ENCODE results near the gene ZSWIM3. TPM values are rescaled to one million over a fixed set of nuclear protein-coding genes. Genes with fewer than 3 reads are reported as not detected.

ZSWIM3 gene
- total and polyA plus RNA-seq, 2 of the 8 experiments (the other 6 are each of a cell fraction or from before 2014, with no cell fraction given): 5.5 to 6.9 TPM

GRCh38 chr20:45823949-45824835, 33.2 kb upstream of the ZSWIM3 start:
- H3K14ac ChIP-seq (ENCODE audit: insufficient read length): no peak overlapping the region
- H4K8ac ChIP-seq (ENCODE audit: extremely low read depth, insufficient read depth, low read length): peak overlapping the region; percentile 84
- H3K23me2 ChIP-seq (ENCODE audit: low read depth, low read length): peaks cover 2% of the 10 kb centered on the region; the same call in 1 of the 2 replicates
- H3K9me3 ChIP-seq (ENCODE audit: insufficient read depth in 2 of 2, low read depth in 1 of 2, low read length in 1 of 2): no peaks in the 10 kb centered on the region
- H2BK20ac ChIP-seq (ENCODE audit: low read length): peak overlapping the region; percentile 67; the same call in 1 of the 2 replicates
- peak overlapping the region; percentile 93 for H4K91ac ChIP-seq (replicated peaks; ENCODE audit: insufficient read length, low read length)
- POLR2A ChIA-PET (ENCODE audit: partially characterized antibody): interaction anchor here (0.8 to 11.0 kb wide), 21 partner anchors 10 to 137 kb away, joined by 3 to 96 read pairs (median 4); partner anchors contain the start of genes DNTTIP1, PCIF1, SNX21 and UBE2C
- H3K27ac ChIP-seq (ENCODE audit: low read depth, low read length): no peak overlapping the region
- peak overlapping the region; percentile 94; the same call in 1 of the 2 replicates for H2BK15ac ChIP-seq (ENCODE audit: low read length)
- H3K9ac ChIP-seq (replicated peaks in 1 of 4; ENCODE audit: extremely low read depth in 1 of 4, low read depth in 3 of 4, low read length in 3 of 4): no peak overlapping the region; a peak in 2 of 7 replicates
- H2AFZ ChIP-seq (ENCODE audit: low read length): peak overlapping the region; percentile 83; the same call in 1 of the 2 replicates
- no peaks in the 10 kb centered on the region for H4K20me1 ChIP-seq (replicated peaks in 1 of 2; ENCODE audit: control insufficient read depth in 1 of 2, insufficient read depth in 2 of 2, low read length in 2 of 2)
- no peak overlapping the region for H2BK120ac ChIP-seq (replicated peaks; ENCODE audit: low read depth, low read length)
- H2AK5ac ChIP-seq (ENCODE audit: low read depth, low read length): peak overlapping the region; percentile 80; the same call in 1 of the 2 replicates
- CTCF ChIA-PET (ENCODE audit: partially characterized antibody): interaction anchor here (0.6 to 3.6 kb wide), 27 partner anchors 10 to 1267 kb away, joined by 3 to 18 read pairs (median 3); partner anchors contain the start of genes SNX21, UBE2C and ZSWIM1
- peak overlapping the region; percentile 79; the same call in 1 of the 2 replicates for H2BK5ac ChIP-seq (ENCODE audit: low read depth, low read length)
- H3K18ac ChIP-seq (ENCODE audit: extremely low read depth, low read length): peak overlapping the region; percentile 44
- peak overlapping the region; percentile 94; the same call in 1 of the 2 replicates for H2BK12ac ChIP-seq (ENCODE audit: low read depth, low read length)
- no peak overlapping the region for H3K56ac ChIP-seq (replicated peaks; ENCODE audit: insufficient read length, low read depth, low read length)
- H3K4me3 ChIP-seq (ENCODE audit: extremely low read depth in 1 of 4, insufficient read depth in 2 of 4, low read depth in 3 of 4, low read length in 4 of 4): peak overlapping the region in 3 of 4 experiments; percentile 5 to 44 (median 6); a peak in 4 of 8 replicates
- H3K4ac ChIP-seq (replicated peaks; ENCODE audit: insufficient read length, low read depth, low read length): peak overlapping the region; percentile 81
- FAIRE-seq (no peak), DNase-seq (ENCODE audit: low read depth in 1 of 2, low spot score in 2 of 2) (peak; percentile 53 to 77)
- no peaks in the 10 kb centered on the region for H3K79me2 ChIP-seq (ENCODE audit: control insufficient read depth in 1 of 2, insufficient read depth in 2 of 2, low read length in 2 of 2)
- peak overlapping the region; percentile 28 for H4K5ac ChIP-seq (ENCODE audit: insufficient read length, low read depth, low read length)
- peaks cover 0 to 12% (median 5%) of the 10 kb centered on the region in 4 experiments; a peak in 6 of 7 replicates for H3K4me1 ChIP-seq (replicated peaks in 1 of 4; ENCODE audit: control insufficient read depth in 3 of 4, insufficient read depth in 4 of 4, low read length in 3 of 4)
- H3K23ac ChIP-seq (ENCODE audit: insufficient read length): no peak overlapping the region
- peaks cover 0 to 12% (median 10%) of the 10 kb centered on the region in 4 experiments; a peak in 4 of 7 replicates for H3K27me3 ChIP-seq (replicated peaks in 1 of 4; ENCODE audit: control insufficient read depth in 3 of 4, extremely low read depth in 1 of 4, insufficient read depth in 3 of 4, low read length in 3 of 4)
- H3K79me1 ChIP-seq (ENCODE audit: low read depth, low read length): no peaks in the 10 kb centered on the region
- H3K36me3 ChIP-seq (ENCODE audit: control insufficient read depth in 2 of 4, insufficient read depth in 4 of 4, low read length in 3 of 4): no peaks in the 10 kb centered on the region; a peak in 1 of 8 replicates
- peak overlapping the region; percentile 10 to 62 for H3K4me2 ChIP-seq (ENCODE audit: insufficient read depth in 1 of 2, low read depth in 2 of 2, low read length in 2 of 2)
- WGBS, 2 experiments (ENCODE audit: extremely low coverage in 1 of 2, insufficient coverage in 1 of 2, insufficient read length in 1 of 2, insufficient replicate concordance in 2 of 2, low coverage in 1 of 2, low lambda C conversion rate in 2 of 2, missing lambda C conversion rate in 1 of 2): 42% methylated on average over 48 of the region's 57 CpGs; no CpG with 5 or more reads in 1 of the 2 experiments
- TF ChIP-seq KDM1A (IDR thresholded peaks at IDR 0.05; ENCODE audit: borderline replicate concordance, low read length) (no peak), YY1 (IDR thresholded peaks at IDR 0.05; ENCODE audit: low read depth, low read length) (peak; percentile 72), CHD1 (IDR thresholded peaks at IDR 0.05; ENCODE audit: low read depth, low read length) (no peak), RNF2 (IDR thresholded peaks at IDR 0.05; ENCODE audit: borderline replicate concordance, low read depth, low read length, missing control alignments, poor library complexity, severe bottlenecking) (peak; percentile 68), NRF1 (IDR thresholded peaks at IDR 0.05; ENCODE audit: low read depth, low read length) (no peak), MAX (IDR thresholded peaks at IDR 0.05) (peak; percentile 72)
- TF ChIP-seq, protein P1, sequence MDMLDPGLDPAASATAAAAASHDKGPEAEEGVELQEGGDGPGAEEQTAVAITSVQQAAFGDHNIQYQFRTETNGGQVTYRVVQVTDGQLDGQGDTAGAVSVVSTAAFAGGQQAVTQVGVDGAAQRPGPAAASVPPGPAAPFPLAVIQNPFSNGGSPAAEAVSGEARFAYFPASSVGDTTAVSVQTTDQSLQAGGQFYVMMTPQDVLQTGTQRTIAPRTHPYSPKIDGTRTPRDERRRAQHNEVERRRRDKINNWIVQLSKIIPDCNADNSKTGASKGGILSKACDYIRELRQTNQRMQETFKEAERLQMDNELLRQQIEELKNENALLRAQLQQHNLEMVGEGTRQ (IDR thresholded peaks at IDR 0.05; ENCODE audit: low read length): peak; percentile 32; the same call in 1 of the 2 replicates
